Measurements from ENCODE around the gene MYCBPAP.

Gene MYCBPAP

DNA sequence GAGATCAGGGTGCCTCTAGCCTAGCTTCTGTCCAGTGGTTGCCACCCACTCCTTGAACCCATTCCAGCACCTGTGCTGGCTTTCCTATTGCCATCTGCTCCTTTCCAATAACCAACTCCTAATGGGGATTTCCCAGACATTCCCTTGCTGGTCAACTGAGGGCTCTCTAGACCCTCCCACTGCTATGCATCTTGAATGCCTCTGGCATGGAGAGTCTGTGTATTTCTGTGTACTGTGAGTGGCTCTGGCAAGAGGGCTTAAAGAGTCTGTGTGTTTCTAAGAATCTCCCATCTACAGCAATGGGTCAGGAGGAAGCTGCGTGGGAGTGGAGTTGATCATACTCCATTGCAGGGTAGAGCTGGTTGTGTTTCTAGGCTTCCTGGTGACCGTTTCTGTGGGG, 13.3 kb downstream of the MYCBPAP start:
- no peak for DNase-seq

DNA sequence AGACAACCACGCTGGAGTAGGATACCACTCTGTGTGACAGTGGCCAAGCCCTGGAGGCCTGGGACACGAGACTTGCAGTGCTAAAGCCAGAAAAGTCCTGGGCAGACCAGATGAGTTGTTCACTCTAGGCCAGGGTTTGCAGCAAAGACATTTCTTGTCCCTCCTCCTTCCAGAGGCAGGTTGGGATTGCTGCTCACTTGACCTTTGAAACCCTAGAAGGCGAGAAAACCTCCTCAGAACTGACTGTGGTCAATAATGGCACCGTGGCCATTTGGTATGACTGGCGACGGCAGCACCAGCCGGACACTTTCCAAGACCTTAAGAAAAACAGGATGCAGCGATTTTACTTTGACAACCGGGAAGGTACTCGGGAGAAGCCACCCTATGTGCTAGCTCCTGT, 14.5 kb downstream of the MYCBPAP start:
- DNase-seq, result no peak

DNA sequence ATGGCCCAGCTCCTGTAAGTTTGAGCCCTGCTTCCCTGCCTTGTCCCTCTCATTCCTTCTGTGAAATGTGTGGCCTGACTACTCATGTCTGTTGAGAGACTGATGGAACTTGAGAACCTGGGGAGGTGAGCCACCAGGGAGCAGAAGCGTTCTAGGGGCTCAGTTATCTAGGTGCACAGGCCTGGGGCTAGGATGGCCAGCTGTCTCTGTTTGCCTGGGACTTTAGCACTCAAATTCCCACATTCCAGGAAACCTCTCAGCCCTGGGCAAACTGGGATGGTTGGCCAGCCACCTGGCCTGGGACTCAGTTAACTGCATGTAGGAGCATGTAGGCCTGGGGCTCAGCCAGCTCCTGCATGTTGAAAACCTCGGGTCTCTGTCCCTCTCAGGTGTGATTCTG, 15.0 kb downstream of the MYCBPAP start:
- DNase-seq, result no peak

DNA sequence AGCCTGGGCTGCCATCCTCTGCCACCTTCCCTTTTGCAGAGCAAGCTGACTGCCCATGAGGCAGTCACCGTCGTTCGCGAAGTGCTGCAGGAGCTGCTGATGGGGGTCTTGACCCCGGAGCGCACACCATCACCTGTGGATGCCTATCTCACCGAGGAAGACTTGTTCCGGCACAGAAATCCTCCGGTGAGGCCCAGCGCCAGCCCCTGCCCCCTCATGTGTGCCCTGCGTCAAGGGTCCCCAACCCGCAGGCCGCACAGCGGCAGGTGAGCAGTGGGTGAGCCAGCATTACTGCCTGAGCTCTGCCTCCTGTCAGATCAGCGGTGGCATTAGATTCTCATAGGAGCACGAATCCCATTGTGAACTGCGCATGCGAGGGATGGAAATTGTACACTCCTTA, 16.6 kb downstream of the MYCBPAP start:
- DNase-seq, result no peak

DNA sequence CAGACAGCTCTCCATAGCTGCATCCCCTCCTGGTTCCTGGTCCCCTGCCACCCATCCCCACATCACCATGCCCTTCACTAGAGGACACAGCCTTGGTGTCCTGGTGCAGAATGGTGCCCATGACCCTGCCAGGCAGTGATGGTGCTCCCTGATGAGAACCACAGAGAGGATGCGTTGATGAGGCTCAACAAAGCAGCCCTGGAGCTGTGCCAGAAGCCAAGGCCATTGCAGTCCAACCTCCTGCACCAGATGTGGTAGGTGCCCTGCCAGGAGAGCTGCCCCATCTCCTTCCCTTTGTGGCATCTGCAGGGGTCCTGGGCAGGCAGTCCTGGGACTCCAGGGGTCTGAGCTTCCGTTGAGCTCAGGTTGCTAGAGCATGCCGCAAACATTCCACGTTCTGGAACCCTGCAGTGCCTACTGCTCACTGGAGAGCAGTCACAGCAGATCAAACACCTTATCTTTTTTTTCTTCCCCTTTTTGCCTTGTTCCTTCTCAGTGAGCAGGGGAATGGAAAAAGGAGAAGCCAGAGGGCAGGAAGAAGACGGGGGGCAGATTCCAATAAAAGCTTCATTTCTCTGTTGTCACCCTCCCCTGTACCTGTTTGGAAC, 19.0 kb downstream of the MYCBPAP start:
- no peak for DNase-seq

DNA sequence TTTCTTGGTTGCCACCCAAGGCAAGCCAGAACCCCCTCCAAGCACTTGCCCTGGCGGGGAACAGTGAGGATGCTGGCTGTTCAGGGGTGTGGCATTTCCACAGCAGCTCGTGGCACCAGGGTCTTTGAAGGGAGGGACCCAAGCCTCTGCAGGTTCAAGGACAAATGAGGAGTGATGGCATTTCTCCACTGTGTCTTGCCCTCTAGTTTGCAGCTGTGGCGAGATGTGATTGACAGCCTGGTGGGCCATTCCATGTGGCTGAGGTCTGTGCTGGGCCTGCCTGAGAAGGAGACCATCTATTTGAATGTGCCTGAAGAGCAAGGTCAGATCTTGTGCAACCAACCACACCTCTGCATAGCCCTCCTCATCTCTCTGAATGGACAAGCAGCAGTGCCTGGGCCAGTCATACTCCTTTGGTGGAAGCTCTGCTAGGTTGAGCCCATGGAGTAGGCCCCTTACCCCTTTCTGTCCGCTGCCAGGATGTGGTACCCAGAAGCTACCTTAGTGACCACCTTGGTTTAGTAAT, 19.8 kb downstream of the MYCBPAP start:
- no peak for DNase-seq

DNA sequence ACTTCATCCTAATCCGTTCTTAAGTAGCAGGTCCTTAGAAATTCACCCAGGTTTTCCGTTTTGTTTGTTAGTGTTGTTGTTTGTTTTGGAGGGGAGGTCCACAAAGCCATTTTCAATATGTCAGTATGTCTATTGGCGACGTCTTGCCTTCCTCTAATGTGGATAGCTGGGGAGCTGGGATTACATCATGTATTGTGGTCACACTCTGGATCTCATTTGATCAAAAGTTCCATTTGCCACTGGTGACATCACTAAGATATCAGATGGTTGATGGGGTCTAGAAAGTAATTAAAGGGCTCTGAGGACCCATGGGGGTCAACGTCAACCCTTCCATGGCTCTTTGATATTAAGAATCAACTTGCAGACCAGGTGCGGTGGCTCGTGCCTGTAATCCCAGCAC, 21.6 kb downstream of the MYCBPAP start:
- DNase-seq, result no peak

DNA sequence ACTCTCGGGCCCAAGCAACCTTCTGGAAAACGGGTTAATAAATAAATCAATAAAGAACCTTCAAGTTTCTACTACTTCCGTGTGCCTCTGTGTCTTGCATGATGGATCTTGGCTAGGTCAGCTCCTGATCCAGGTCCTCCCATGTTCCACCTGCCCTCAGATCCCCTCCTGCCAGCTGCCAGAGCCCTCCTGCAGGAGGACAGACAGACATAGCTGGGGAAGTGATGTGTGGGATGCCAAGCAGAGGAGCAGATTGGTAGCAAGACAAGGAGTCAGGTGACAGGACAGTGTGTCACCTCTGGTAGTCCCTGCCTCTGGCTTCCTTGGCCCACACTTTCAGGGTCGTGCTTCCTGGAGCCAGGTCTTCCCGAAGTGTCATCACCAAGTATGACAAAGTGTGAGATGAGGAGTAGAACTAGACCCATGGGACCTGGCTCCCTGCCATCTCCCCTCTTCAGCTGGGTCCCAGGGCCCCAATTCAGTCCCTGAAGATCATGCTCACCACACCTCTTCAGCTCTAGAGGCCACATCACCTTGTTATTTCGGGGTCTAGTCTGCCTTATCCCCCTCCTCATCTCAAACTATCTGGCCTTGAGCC, 23.3 kb downstream of the MYCBPAP start:
- no peak for DNase-seq

DNA sequence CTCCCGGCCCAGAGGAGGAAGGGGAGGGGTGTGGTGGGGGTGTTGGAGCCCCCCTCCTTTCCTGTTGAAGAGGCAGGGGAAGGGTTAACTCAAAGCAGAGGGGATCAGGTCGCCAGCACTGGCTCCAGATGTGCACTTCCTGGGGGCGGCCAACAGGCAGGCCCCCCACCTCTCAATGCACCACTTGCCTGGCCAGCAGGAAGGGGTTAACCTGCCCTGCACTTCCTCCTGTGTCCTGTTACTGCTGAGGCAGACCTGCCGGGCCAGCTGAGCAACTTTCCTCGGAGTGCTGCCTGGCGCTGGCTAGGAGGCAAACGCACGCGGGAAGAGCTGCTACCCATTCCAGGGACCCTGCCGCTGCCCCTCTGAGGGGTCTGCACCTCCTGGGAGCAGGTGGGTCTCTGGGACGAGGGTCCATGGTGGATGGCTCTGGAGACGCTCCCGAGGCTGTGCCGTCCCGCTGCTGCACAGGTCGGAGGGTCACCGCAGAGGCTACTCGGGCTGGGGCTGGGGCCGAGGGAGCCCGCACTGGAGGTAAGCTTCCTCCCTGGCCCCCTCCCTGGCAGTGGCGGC, 24.3 kb downstream of the MYCBPAP start, which contains the start of gene EPN3:
Gene EPN3 (plus strand): TSS at position 284 of the 573 bp plus-strand sequence. CDS start 3,822 bp downstream, outside the sequence.
- no peak for DNase-seq

DNA sequence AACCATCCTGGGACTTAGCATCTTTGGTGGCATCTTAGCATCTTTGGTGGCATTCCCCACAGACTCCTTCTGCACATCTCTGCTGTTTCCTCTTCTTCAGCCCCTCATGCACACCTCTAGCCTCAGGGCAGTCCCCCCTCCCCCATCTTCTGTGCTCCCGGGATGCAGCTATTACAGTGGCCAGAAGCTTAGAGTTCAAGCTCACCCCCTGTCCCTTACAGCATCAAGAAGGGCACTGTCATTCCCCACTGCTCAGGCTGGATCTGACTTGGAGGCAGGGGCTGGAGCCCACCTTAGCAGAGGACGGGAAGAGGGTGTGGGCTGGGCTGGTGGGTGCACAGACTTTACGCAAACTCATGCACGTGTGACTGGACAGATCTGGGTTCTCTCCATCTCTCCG, 24.9 kb downstream of the MYCBPAP start:
- no peak for DNase-seq

DNA sequence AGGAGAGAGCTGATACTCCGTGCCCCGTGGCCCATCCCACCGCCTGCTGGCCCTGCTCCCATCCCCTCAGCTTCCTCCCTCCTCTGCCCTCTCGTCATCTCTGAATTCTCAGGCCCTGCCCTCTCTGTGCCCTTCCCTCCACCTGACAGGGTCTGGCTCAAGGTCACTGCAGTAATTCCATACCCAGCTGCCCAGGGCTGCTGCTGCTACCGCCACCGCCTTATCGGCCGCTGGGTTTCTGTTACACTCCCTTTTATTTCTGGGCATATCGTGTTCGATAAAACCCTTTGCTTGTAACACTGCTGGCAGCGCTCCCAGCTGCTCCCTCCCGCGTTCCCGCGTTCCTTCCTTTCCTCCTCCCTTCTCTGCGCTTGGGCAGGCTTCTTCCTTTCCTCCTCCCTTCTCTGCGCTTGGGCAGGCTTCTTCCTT, 25.5 kb downstream of the MYCBPAP start:
- DNase-seq, result no peak

DNA sequence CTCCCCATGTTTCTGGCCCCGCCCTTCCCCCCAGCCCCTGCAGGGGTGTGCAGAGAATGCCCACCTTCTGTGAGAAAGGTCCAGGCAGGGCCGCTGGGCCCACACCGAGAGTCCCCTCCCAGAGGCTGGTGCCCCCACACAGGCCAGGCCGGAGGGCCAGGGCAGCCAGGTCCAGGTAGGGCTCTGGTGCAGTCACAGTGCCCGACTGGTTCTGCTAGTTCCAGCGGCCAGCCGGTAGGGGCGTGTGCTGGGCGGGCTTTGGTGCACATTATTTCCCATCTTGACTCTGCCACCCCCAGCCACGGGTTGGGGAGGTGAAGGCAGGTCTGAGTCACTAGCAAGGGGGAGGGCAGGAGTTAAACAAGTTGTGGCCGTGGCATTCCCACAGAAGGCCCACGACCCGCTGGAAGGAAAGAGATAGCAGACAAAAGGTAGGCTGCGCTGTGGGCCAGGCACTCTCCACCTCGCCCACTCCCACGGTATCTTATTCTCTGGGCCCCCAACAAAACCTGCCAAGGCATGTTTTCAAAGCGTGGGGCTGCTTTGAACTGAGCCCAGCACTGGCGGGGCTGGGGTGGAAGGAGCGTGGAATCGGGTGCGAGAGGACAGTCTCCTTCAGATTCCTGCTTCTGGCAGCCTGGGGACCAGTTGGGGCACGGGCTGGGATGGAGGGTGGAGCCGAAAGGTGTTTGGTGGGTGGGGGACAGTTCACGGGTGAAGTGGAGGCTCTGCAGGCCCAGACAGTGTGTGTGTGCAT, 26.2 kb downstream of the MYCBPAP start:
- peak; percentile 21 for DNase-seq

DNA sequence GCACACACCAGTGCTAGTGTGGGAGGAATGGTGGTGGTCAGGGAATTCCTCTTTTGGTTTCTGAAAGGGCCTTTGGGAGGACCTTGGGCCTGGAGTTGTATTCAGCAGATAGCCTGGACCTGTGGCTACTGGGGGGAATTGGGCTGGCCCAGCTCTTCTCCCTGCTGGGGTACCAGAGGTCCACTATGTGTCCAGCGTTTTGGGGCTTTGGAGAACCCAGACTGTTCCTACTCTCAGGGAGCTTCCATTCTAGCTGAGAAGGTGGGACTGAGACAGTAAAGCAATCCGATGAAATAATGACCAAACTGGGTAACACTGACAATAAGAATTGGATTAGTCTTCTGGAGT, 26.7 kb downstream of the MYCBPAP start:
- DNase-seq, result no peak

DNA sequence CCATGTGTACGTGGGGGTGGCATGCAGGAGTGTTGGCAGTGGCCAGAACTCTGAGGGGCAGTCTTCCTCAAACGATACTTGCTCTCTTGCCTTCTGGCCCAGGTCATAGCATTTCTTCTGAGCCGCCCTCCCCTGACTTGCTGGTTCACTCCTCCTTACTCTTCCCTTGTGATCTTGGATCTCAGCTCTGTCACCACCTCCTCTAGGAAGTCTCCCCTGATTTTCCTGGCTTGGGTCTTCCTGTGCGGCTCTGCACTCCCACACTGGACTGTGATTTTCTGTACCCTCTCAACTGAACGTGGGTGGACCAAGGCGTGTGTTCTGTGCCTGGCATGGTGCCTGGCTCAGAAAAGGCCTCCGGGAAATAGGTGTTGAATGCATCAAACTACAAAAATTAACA, 27.2 kb downstream of the MYCBPAP start:
- DNase-seq, result no peak

DNA sequence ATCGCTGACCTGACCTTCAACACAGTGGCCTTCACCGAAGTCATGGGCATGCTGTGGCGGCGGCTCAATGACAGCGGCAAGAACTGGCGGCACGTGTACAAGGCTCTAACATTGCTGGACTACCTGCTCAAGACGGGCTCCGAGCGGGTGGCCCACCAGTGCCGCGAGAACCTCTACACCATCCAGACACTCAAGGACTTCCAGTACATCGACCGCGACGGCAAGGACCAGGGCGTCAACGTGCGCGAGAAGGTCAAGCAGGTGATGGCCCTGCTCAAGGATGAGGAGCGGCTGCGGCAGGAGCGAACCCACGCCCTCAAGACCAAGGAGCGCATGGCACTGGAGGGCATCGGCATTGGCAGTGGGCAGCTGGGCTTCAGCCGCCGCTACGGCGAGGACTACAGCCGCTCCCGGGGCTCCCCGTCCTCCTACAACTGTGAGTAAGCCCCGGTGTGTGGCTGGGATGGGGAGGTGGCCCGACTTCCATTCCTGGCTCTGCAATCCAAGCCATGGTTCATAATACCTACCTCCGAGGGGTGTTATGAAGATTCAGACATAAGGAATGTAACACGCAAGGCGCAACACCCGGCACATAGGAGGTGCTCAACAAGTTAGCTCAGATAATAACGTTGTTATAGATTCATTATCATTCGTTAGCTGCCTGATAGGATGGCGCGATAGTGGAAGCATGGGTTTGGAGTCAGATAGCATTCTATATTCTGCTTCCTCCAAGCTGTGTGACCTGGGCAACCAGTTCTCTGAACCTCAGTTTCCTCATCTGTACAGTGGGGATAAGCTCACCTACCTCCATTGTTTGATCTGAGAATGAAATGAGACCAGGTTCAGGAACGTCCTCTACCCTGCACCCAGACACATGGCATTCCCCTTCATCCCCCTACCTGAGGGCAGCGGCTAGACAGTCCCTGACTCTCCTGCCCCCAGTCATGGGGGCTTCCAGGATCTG, 28.7 kb downstream of the MYCBPAP start:
- DNase-seq, result no peak

DNA sequence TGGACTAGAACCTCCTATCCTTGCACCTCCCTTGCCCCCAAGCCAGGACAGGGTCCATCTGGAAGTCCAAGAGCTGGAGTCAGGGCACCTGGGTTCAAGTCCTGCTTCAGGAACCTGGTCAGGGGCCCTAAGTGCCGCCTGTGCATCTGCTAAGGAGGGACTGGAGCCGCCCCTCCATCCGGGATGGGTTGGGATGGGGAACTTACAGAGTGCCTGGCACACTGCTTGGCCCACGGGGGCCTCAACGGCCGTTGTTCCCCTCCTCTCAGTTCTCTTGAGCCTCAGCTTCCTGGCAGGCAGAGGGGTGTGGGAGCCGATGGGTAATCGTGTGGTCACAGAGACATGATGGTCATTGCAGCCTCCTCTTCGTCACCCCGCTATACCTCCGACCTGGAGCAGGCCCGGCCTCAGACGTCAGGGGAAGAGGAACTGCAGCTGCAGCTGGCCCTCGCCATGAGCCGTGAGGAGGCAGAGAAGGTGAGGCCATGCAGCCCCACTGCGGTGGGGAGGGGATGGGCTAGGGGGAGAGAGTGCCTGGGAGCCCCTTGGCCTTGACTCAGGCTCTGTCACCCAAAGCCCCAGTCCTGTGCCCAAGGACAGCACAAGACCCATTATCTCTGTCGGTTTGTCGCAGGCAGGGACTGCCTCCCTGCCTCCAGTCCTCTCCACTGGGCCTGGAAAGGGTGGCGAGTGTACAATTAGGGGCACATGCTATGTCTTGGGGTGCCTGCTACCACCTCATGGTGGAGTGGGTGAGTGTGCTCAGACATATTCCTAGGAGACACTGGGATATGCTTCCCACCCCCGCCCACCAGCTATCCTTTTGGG, 29.7 kb downstream of the MYCBPAP start:
- DNase-seq, result no peak

DNA sequence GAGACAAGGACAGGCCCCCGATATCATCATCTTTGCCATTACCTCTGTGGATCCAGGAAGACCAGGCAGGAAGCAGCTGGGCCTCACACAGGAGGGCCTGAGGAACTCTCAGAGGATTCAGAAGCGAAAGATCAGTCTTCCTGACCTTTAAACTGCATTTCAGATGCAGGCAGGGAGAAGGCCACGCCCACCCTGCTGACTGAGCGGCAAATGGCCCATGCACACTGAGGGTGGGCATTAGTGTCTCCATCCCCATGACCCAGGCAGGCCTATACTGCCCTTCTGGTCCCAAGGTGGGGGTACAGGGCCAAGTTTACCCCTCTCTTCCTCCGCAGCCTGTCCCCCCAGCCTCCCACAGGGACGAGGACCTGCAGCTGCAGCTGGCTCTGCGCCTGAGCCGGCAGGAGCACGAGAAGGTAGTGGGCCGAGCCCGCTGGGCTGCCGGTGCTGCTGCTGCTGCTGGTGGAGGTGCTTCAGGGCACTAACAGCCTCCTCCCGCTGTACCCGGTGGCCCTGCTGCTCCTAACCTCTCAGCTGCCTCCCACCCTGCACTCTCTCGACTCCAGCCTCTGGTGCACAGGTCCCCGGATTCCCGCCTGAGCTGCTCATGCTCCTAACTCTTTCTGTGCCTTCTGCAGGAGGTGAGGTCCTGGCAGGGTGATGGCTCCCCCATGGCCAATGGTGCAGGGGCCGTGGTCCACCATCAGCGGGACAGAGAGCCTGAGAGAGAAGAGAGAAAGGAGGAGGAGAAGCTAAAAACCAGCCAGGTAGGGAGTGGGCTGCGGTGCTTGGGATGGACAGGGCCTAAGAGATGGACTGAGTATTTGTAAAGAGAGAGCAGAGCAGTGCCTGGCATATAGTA, 30.5 kb downstream of the MYCBPAP start:
- DNase-seq, result no peak

DNA sequence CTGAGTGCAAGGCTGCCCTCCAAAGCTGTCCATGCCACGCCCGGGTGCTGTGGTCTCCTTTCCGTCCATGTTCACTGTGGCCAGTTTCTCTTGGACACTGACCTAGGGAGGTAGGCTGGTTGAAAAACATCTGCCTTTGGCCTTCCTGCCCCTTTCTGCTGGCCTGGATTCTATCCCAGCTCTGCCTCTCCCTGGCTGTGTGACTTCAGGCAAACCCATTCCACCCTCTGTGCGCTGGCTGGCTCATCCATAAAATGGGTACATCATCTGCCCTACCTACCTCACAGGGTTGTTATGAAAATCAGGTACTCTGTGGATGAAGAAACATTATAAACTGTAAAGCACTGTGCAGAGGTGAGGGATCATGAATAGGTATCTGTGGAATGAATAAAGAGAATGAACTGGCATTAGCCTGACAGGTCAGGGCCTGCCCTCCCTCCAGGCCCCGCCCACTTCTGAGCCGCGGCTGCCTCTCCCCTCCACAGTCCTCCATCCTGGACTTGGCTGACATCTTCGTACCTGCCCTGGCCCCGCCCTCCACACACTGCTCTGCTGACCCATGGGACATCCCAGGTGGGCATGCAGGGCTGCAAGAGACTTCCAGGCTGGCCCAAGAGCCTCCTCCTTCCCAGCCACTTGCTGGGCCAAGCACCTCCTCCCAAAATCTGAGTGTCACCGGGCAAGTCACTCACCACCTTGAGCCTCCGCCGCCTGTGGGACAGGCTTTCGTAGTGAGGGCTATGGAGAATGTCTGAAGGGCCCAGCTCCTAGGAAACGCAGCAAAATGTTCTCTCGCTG, 31.7 kb downstream of the MYCBPAP start:
- DNase-seq, result no peak

DNA sequence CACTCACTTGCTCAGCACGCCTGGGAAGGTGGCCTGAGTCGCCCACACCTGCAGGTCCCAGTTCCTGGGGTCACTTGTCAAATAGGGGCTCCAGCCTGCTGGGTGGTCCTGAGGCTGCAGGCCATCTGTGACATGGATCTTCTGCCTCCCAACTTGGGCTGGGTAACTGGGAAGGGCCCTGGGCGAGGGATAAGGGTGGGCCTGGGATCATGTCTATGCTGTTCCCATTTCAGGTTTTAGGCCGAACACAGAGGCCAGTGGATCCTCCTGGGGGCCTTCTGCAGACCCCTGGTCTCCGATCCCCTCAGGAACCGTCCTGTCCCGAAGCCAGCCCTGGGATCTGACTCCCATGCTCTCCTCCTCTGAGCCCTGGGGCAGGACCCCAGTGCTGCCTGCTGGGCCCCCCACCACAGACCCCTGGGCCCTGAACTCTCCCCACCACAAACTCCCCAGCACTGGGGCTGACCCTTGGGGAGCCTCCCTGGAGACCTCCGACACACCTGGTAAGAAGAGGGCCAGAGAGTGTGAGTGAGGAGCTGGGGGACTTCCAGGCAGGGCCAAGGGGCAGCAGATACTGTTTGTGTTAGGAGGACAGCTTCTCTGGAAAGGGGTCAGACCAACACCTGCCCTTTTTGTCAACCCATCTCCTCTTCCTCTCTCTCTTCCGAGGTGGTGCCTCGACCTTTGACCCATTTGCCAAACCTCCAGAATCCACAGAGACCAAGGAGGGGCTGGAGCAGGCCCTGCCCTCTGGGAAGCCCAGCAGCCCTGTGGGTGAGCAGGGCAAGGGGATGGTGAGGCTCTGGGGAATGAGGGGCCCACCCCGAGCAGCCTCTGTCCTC, 32.5 kb downstream of the MYCBPAP start:
- DNase-seq, result no peak

All from activated CD4-positive, alpha-beta T cell treated with anti-CD3 and anti-CD28 coated beads, Interleukin-10, Interleukin-2, amounts not matched to agents 100 ng/mL and 50 ng/mL, durations not matched to agents 16 hours and 8 hours (primary cell).